ENCODE measurements around the gene ARHGAP5. TPM values are rescaled to one million over a fixed set of nuclear protein-coding genes. Genes with fewer than 3 reads are reported as not detected.

The ARHGAP5 gene
- total RNA-seq, 2 experiments from 2014 or later: 8.1 to 20.4 TPM

DNA sequence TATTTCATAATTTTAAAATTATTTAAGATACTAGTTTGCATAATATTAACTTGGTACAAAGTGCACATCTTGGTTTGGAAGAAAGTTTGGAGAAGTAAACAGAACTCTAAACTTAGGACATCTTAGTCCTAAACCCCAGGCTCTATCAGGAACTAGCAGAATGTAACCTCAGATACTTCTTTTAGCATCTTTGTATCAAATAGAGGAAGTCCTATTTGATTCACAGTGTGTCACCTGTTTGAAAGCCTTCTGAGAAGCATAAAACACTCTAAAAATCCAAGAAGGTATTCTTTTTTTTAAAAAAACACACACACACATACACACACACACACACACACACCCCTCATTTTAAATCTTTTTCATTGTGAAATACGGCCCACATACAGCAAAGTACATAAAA lies 112.7 kb downstream of the ARHGAP5 start:
- Histone ChIP-seq H3K9me2 (ENCODE audit: insufficient read depth, low read length) (no peaks in the 10 kb centered on the region), H3K4me1 (ENCODE audit: insufficient read depth, low read length, poor library complexity, severe bottlenecking) (peaks cover 46% of the 10 kb centered on the region), H3K79me2 (ENCODE audit: insufficient read depth, low read depth, low read length) (no peaks in the 10 kb centered on the region), H4K20me1 (ENCODE audit: insufficient read depth, low read length) (no peaks in the 10 kb centered on the region), H2AFZ (ENCODE audit: low read length) (no peak overlapping the region), H3K9me3 (ENCODE audit: low read length) (peaks cover 9% of the 10 kb centered on the region; the same call in 1 of the 2 replicates), H3K36me3 (ENCODE audit: insufficient read depth, low read length) (no peaks in the 10 kb centered on the region), H3K4me3 (ENCODE audit: low read depth, low read length, poor library complexity, severe bottlenecking) (no peak overlapping the region), H3K4me2 (ENCODE audit: low read length) (peak overlapping the region; percentile 21; the same call in 1 of the 2 replicates), H3K27ac (ENCODE audit: low read depth, low read length, poor library complexity, severe bottlenecking) (no peak overlapping the region)
- POLR2A ChIA-PET: interaction anchor here (0.6 to 0.7 kb wide), 2 partner anchors 9 to 60 kb away, joined by 3 read pairs; no protein-coding TSS in a partner anchor
- no peak for TF ChIP-seq EZH2phosphoT487 (IDR thresholded peaks at IDR 0.05; ENCODE audit: borderline replicate concordance, low read depth, low read length)
- CTCF ChIA-PET (ENCODE audit: unreplicated experiment): no interaction called here
- peak; percentile 40 for DNase-seq (ENCODE audit: low spot score)
- intact Hi-C loops (cut with micrococcal nuclease; ENCODE audit: unreplicated experiment): loop anchor here (1.0 kb wide), 1 partner anchor 10 kb away; no protein-coding TSS in a partner anchor
- BruUV-seq (replicated peaks): no TSS peak

- TF ChIP-seq EZH2phosphoT487 (IDR thresholded peaks at IDR 0.05; ENCODE audit: borderline replicate concordance, low read depth, low read length): no peak
- TF ChIP-seq, protein P1, sequence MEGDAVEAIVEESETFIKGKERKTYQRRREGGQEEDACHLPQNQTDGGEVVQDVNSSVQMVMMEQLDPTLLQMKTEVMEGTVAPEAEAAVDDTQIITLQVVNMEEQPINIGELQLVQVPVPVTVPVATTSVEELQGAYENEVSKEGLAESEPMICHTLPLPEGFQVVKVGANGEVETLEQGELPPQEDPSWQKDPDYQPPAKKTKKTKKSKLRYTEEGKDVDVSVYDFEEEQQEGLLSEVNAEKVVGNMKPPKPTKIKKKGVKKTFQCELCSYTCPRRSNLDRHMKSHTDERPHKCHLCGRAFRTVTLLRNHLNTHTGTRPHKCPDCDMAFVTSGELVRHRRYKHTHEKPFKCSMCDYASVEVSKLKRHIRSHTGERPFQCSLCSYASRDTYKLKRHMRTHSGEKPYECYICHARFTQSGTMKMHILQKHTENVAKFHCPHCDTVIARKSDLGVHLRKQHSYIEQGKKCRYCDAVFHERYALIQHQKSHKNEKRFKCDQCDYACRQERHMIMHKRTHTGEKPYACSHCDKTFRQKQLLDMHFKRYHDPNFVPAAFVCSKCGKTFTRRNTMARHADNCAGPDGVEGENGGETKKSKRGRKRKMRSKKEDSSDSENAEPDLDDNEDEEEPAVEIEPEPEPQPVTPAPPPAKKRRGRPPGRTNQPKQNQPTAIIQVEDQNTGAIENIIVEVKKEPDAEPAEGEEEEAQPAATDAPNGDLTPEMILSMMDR (conservative IDR thresholded peaks at IDR 0.05; ENCODE audit: low read length): no peak
These were observed 113.6 kb downstream of the ARHGAP5 start for GRCh38 chr14:32190673-32191072.

DNA sequence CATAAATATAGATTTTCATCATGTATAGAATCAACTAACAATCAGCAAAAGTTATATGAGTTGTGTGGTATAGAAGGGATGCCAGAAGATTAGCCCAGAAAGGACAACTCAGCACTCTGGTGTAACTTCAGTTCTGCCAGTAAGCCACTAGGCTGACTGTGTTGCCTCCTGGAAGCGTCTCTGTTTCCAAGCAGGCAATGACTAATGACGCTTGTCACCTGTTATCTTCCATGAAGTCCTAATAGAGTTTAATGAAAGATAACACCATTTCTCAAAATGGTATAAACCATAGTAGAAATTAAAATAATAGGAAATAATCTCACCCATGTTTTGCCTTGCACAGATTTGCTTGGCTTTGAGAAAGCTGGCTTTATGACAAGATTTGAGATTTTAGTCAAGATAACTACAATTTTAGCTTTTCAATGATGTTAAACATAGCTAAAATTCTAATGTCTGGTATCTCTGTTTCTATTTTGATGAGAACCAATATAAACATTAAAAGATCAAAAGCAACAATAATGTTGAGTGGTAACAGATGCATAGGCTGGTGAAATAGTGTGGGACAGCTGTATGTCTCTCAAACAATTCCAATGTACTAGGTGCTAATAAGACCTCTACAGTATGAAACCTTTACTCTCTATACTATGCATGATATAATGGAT lies 115.7 kb downstream of the ARHGAP5 start:
- POLR2A ChIA-PET: no interaction called here
- no peak overlapping the region for H3K27ac ChIP-seq (ENCODE audit: low read depth, low read length, poor library complexity, severe bottlenecking)
- peaks cover 30% of the 10 kb centered on the region for H3K4me1 ChIP-seq (ENCODE audit: insufficient read depth, low read length, poor library complexity, severe bottlenecking)
- H3K4me3 ChIP-seq (ENCODE audit: low read depth, low read length, poor library complexity, severe bottlenecking): no peak overlapping the region
- no peaks in the 10 kb centered on the region for H4K20me1 ChIP-seq (ENCODE audit: insufficient read depth, low read length)
- no peaks in the 10 kb centered on the region for H3K36me3 ChIP-seq (ENCODE audit: insufficient read depth, low read length)
- no peaks in the 10 kb centered on the region for H3K79me2 ChIP-seq (ENCODE audit: insufficient read depth, low read depth, low read length)
- no peaks in the 10 kb centered on the region for H3K9me2 ChIP-seq (ENCODE audit: insufficient read depth, low read length)
- CTCF ChIA-PET (ENCODE audit: unreplicated experiment): no interaction called here
- intact Hi-C loops (cut with micrococcal nuclease; ENCODE audit: unreplicated experiment): no loop called here
- H3K4me2 ChIP-seq (ENCODE audit: low read length): no peak overlapping the region
- BruUV-seq (replicated peaks): no TSS peak
- no peaks in the 10 kb centered on the region for H3K9me3 ChIP-seq (ENCODE audit: low read length)
- TF ChIP-seq, protein P1 (conservative IDR thresholded peaks at IDR 0.05; ENCODE audit: low read length): no peak
- no peak for TF ChIP-seq EZH2phosphoT487 (IDR thresholded peaks at IDR 0.05; ENCODE audit: borderline replicate concordance, low read depth, low read length)
- H2AFZ ChIP-seq (ENCODE audit: low read length): no peak overlapping the region
- no peak for DNase-seq (ENCODE audit: low spot score)

More at GRCh38 chr14:32190673-32191072, 113.6 kb downstream of the ARHGAP5 start:
- H2AFZ ChIP-seq (ENCODE audit: low read length): no peak overlapping the region
- BruUV-seq (replicated peaks): no TSS peak
- H3K4me2 ChIP-seq (ENCODE audit: low read length): no peak overlapping the region; the same call in 1 of the 2 replicates
- H3K27ac ChIP-seq (ENCODE audit: low read depth, low read length, poor library complexity, severe bottlenecking): no peak overlapping the region
- intact Hi-C loops (cut with micrococcal nuclease; ENCODE audit: unreplicated experiment): loop anchor here (1.0 kb wide), 1 partner anchor 10 kb away; no protein-coding TSS in a partner anchor
- DNase-seq (ENCODE audit: low spot score): no peak
- CTCF ChIA-PET (ENCODE audit: unreplicated experiment): no interaction called here
- no peaks in the 10 kb centered on the region for H3K79me2 ChIP-seq (ENCODE audit: insufficient read depth, low read depth, low read length)
- no peaks in the 10 kb centered on the region for H3K9me2 ChIP-seq (ENCODE audit: insufficient read depth, low read length)
- H3K4me3 ChIP-seq (ENCODE audit: low read depth, low read length, poor library complexity, severe bottlenecking): no peak overlapping the region
- POLR2A ChIA-PET: interaction anchor here (0.6 to 0.7 kb wide), 3 partner anchors 10 to 61 kb away, joined by 3 to 4 read pairs (median 3); no protein-coding TSS in a partner anchor
- peaks cover 45% of the 10 kb centered on the region for H3K4me1 ChIP-seq (ENCODE audit: insufficient read depth, low read length, poor library complexity, severe bottlenecking)
- no peaks in the 10 kb centered on the region for H3K36me3 ChIP-seq (ENCODE audit: insufficient read depth, low read length)
- peaks cover under 1% of the 10 kb centered on the region; the same call in 1 of the 2 replicates for H3K9me3 ChIP-seq (ENCODE audit: low read length)
- H4K20me1 ChIP-seq (ENCODE audit: insufficient read depth, low read length): no peaks in the 10 kb centered on the region

Measured in OCI-LY7 (cell line).